IPS-NIHi7 (cell line): ENCODE results near the gene LMTK3.

ENCODE experiments used
- DNase-seq: peaks from one replicate; pipeline ENCODE4 v3.0.0; 2012; ENCODE audit warnings: mixed read lengths; ENCODE audit errors: extremely low spot score

LMTK3 gene

GRCh38 chr19:48470856-48471255 is 40.8 kb downstream of the LMTK3 start:
- DNase-seq: no peak

- DNase-seq: no peak
Measured at GRCh38 chr19:48469934-48470680, 41.5 kb downstream of the LMTK3 start.

- DNase-seq: peak; percentile 78
Measured at GRCh38 chr19:48469289-48469881, 42.2 kb downstream of the LMTK3 start, which contains the start of gene CYTH2. CYTH2 (plus strand) TSS chr19:48469369; CDS start chr19:48469508, 139 bp downstream.

- peak; percentile 97 for DNase-seq
Measured at GRCh38 chr19:48468772-48469288, 42.8 kb downstream of the LMTK3 start.

- no peak for DNase-seq
Measured at GRCh38 chr19:48466561-48467325, 44.9 kb downstream of the LMTK3 start.

- no peak for DNase-seq
Measured at GRCh38 chr19:48465215-48465614, 46.4 kb downstream of the LMTK3 start.

- DNase-seq: peak; percentile 91
Measured at GRCh38 chr19:48461982-48462655, 49.5 kb downstream of the LMTK3 start.

- DNase-seq: no peak
Measured at GRCh38 chr19:48461651-48461981, 50.0 kb downstream of the LMTK3 start.

GRCh38 chr19:48458016-48458415 is 53.6 kb downstream of the LMTK3 start:
- DNase-seq: no peak

- no peak for DNase-seq
Measured at GRCh38 chr19:48456864-48457263, 54.8 kb downstream of the LMTK3 start.

GRCh38 chr19:48455908-48456562 is 55.6 kb downstream of the LMTK3 start:
- DNase-seq: no peak

GRCh38 chr19:48455171-48455907 is 56.3 kb downstream of the LMTK3 start, which contains the start of gene KCNJ14:
KCNJ14 (plus strand) TSS chr19:48455574; CDS start chr19:48461725, 6,151 bp downstream.
- no peak for DNase-seq

- no peak for DNase-seq
Measured at GRCh38 chr19:48454150-48454730, 57.4 kb downstream of the LMTK3 start.

GRCh38 chr19:48452289-48453190 is 59.1 kb downstream of the LMTK3 start:
- DNase-seq: no peak

- no peak for DNase-seq
Measured at GRCh38 chr19:48451624-48452023, 60.0 kb downstream of the LMTK3 start.

- DNase-seq: no peak
Measured at GRCh38 chr19:48450863-48451262, 60.8 kb downstream of the LMTK3 start.

- DNase-seq: no peak
Measured at GRCh38 chr19:48450441-48450840, 61.2 kb downstream of the LMTK3 start.

GRCh38 chr19:48448563-48448962 is 63.1 kb downstream of the LMTK3 start:
- DNase-seq: no peak

- no peak for DNase-seq
Measured at GRCh38 chr19:48446579-48446978, 65.1 kb downstream of the LMTK3 start.
